ENCODE measurements around the gene NEBL.

The NEBL gene

DNA sequence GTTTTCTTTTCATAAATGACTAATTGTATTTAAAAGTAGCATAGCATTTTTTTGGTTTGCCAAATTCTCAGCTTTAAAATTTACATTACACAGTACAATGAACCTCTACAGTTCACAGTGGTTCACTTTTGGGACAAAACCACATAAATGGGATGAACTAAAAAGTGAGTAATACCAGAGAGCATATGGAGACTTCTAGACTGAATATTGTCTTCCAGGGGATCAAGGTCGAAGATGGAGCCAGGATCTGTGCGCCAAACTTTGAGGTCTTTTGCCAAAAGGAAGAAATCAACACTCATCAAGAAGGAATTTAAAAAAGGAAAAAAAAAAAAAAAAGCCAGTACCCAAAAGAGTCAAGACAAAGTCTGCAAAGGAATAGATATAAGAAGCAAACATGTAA, 87.5 kb downstream of the NEBL start:
- Mint-ChIP-seq H3K9me3 (no peaks in the 10 kb centered on the region), H3K36me3 (ENCODE audit: low read depth) (no peaks in the 10 kb centered on the region), H3K4me1 (no peaks in the 10 kb centered on the region)

GRCh38 chr10:20806487-20806886, 90.6 kb downstream of the NEBL start:
- no peaks in the 10 kb centered on the region for H3K4me1 Mint-ChIP-seq
- no peak overlapping the region for H3K27ac Mint-ChIP-seq
- no peak for DNase-seq
- no peak for ATAC-seq
- H3K27me3 Mint-ChIP-seq, result no peaks in the 10 kb centered on the region
- no peaks in the 10 kb centered on the region for H3K36me3 Mint-ChIP-seq (ENCODE audit: low read depth)
- no peak overlapping the region for H3K4me3 Mint-ChIP-seq
- no peaks in the 10 kb centered on the region for H3K9me3 Mint-ChIP-seq

More for the DNA sequence above, 87.5 kb downstream of the NEBL start:
- Mint-ChIP-seq H3K4me3 (no peak overlapping the region), H3K27me3 (no peaks in the 10 kb centered on the region), H3K27ac (no peak overlapping the region)
- no peak for ATAC-seq
- DNase-seq, result no peak

- DNase-seq (no peak), ATAC-seq (no peak)
- H3K9me3 Mint-ChIP-seq, result no peaks in the 10 kb centered on the region
- no peak overlapping the region for H3K4me3 Mint-ChIP-seq
- H3K27me3 Mint-ChIP-seq, result no peaks in the 10 kb centered on the region
- no peaks in the 10 kb centered on the region for H3K36me3 Mint-ChIP-seq (ENCODE audit: low read depth)
- H3K27ac Mint-ChIP-seq, result no peak overlapping the region
- H3K4me1 Mint-ChIP-seq, result no peaks in the 10 kb centered on the region
Observed at GRCh38 chr10:20797290-20797689, 99.8 kb downstream of the NEBL start.

- Mint-ChIP-seq H3K4me3 (no peak overlapping the region), H3K36me3 (ENCODE audit: low read depth) (no peaks in the 10 kb centered on the region), H3K9me3 (no peaks in the 10 kb centered on the region), H3K27ac (no peak overlapping the region), H3K27me3 (no peaks in the 10 kb centered on the region), H3K4me1 (no peaks in the 10 kb centered on the region)
- no peak for DNase-seq
- ATAC-seq, result no peak
Observed at GRCh38 chr10:20795391-20795790, 101.7 kb downstream of the NEBL start.

DNA sequence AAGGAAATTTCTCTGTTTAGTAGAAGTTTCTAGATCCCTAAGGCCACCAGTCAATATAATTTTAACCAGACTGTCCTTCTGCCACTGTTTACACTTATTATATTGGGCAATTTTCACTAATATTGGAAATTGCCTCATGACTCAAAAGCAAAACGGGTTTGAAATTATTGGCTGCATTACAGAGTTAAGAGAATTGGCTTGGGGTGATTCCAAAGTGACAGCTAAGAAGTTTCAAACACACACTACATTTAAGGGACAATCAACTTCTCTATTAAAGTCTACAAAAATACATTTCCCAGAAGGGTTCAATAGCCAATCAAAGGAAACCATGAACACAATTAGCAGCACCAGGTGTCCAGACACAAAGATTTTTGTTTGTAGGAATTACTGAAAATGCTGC, 111.9 kb downstream of the NEBL start:
- H3K27me3 Mint-ChIP-seq, result peaks cover 2% of the 10 kb centered on the region

GRCh38 chr10:20778008-20778757, 118.9 kb downstream of the NEBL start:
- H3K36me3 Mint-ChIP-seq (ENCODE audit: low read depth), result no peaks in the 10 kb centered on the region
- H3K4me3 Mint-ChIP-seq, result no peak overlapping the region
- H3K27me3 Mint-ChIP-seq, result no peaks in the 10 kb centered on the region
- H3K27ac Mint-ChIP-seq, result no peak overlapping the region
- H3K9me3 Mint-ChIP-seq, result peaks cover 4% of the 10 kb centered on the region
- ATAC-seq, result no peak
- H3K4me1 Mint-ChIP-seq, result no peaks in the 10 kb centered on the region
- DNase-seq, result no peak

More for the DNA sequence above, 111.9 kb downstream of the NEBL start:
- H3K4me3 Mint-ChIP-seq, result no peak overlapping the region
- ATAC-seq (no peak), DNase-seq (no peak)
- no peaks in the 10 kb centered on the region for H3K9me3 Mint-ChIP-seq
- no peaks in the 10 kb centered on the region for H3K36me3 Mint-ChIP-seq (ENCODE audit: low read depth)
- H3K27ac Mint-ChIP-seq, result no peak overlapping the region
- H3K4me1 Mint-ChIP-seq, result no peaks in the 10 kb centered on the region

DNA sequence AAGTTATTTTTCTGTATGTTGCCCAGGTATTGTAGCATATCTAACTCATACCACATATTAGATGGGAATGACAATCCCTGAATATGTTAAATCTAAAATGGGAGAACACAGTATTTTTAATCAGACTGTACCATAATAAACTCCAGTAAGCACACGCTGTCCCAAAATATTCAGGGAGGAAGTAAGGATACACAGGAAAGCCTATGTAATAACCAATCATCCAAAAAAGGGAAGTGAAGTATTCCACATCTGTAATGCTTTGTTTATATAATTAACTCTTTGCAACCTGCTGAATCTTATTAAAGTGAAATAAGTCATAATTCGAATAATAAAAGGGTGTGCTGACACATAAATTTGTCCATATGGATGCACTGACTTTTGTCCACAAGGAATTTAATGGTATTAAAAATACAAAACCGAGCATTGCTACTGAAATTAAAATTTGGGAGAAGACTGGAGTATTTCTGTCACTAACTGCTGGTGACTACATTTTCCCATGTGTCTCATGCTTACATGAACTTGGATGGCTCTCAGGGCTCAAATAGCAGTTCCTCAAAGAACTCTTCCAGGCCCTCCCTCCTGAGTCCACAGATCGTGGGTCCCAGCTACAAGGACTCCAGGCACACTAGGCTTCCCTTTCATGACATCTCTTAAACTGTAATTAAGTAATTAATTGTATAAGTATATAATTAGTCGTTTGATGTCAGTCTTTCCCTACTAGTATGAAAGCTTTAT, 120.6 kb downstream of the NEBL start:
- H3K36me3 Mint-ChIP-seq (ENCODE audit: low read depth), result no peaks in the 10 kb centered on the region

DNA sequence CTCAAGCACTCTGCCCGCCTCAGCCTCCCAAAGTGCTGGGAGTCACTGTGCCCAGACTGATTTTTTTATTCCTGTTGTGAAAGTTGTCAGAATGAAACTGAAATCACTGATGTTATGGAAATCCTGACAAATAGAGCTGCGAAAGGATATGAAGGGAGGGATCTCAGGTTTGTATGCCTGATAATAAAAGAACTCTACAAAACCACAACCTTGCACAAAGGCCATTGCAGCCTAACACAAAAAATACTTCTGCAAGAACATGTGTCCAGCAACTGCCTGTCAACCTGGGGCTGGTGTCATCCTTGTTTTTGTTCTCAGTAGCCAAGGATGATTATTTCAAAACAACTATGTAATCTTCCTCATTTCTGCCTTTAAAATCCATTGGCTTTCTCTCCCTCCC, 126.1 kb downstream of the NEBL start:
- Mint-ChIP-seq H3K4me1 (no peaks in the 10 kb centered on the region), H3K9me3 (no peaks in the 10 kb centered on the region), H3K36me3 (ENCODE audit: low read depth) (no peaks in the 10 kb centered on the region), H3K27ac (no peak overlapping the region), H3K4me3 (no peak overlapping the region), H3K27me3 (no peaks in the 10 kb centered on the region)
- no peak for DNase-seq
- ATAC-seq, result no peak

More for the DNA sequence above, 120.6 kb downstream of the NEBL start:
- Mint-ChIP-seq H3K9me3 (peaks cover 4% of the 10 kb centered on the region), H3K4me1 (no peaks in the 10 kb centered on the region), H3K27me3 (no peaks in the 10 kb centered on the region), H3K4me3 (no peak overlapping the region), H3K27ac (no peak overlapping the region)
- ATAC-seq (no peak), DNase-seq (no peak)

DNA sequence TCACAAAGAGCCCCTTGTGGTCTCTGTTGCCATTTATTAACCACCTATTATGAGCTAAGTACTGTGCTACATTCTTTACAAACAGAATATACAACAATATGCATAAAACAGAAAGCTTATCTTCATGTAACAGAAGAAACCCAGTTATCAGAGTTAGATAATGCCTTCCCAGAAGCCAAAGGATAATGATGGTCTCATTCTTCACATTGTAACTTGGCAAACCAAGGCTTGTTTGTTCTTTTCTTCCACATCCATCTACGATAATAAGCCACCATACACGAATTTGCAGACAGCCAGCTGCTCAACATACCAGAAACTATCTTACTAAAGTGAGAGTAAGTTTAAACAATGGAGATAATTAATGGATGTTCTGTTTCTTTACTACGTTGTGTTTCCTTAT, 127.6 kb downstream of the NEBL start:
- no peak overlapping the region for H3K27ac Mint-ChIP-seq
- no peaks in the 10 kb centered on the region for H3K36me3 Mint-ChIP-seq (ENCODE audit: low read depth)
- no peak overlapping the region for H3K4me3 Mint-ChIP-seq
- ATAC-seq (no peak), DNase-seq (no peak)
- H3K27me3 Mint-ChIP-seq, result no peaks in the 10 kb centered on the region
- no peaks in the 10 kb centered on the region for H3K4me1 Mint-ChIP-seq
- H3K9me3 Mint-ChIP-seq, result no peaks in the 10 kb centered on the region

GRCh38 chr10:20768843-20769242, 128.3 kb downstream of the NEBL start:
- ATAC-seq, result no peak
- no peak for DNase-seq
- Mint-ChIP-seq H3K27me3 (no peaks in the 10 kb centered on the region), H3K4me3 (no peak overlapping the region), H3K36me3 (ENCODE audit: low read depth) (no peaks in the 10 kb centered on the region), H3K4me1 (no peaks in the 10 kb centered on the region), H3K9me3 (no peaks in the 10 kb centered on the region), H3K27ac (no peak overlapping the region)

GRCh38 chr10:20767028-20767427, 130.1 kb downstream of the NEBL start:
- Mint-ChIP-seq H3K4me1 (no peaks in the 10 kb centered on the region), H3K9me3 (no peaks in the 10 kb centered on the region), H3K4me3 (no peak overlapping the region), H3K27ac (no peak overlapping the region), H3K36me3 (ENCODE audit: low read depth) (no peaks in the 10 kb centered on the region), H3K27me3 (no peaks in the 10 kb centered on the region)
- ATAC-seq (no peak), DNase-seq (no peak)

DNA sequence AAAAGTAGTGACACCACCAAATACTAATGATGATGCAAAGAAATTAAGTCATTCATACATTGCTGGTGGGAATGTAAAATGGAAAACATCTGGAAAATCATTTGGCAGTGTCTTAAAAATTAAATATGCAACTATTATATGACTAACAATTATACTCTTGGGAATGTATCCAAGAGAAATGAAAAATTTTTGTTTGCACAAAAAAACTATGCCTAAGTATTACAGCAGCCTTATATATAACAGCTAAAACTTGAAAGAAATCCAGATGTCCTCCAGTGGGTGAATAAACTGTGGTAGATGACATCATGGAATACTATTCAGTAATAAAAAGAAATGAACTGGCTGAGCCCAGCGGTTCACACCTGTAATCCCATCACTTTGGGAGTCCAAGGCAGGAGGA, 132.0 kb downstream of the NEBL start:
- DNase-seq (no peak), ATAC-seq (no peak)
- no peak overlapping the region for H3K27ac Mint-ChIP-seq
- no peaks in the 10 kb centered on the region for H3K27me3 Mint-ChIP-seq
- H3K36me3 Mint-ChIP-seq (ENCODE audit: low read depth), result no peaks in the 10 kb centered on the region
- no peak overlapping the region for H3K4me3 Mint-ChIP-seq
- H3K9me3 Mint-ChIP-seq, result no peaks in the 10 kb centered on the region
- H3K4me1 Mint-ChIP-seq, result no peaks in the 10 kb centered on the region

DNA sequence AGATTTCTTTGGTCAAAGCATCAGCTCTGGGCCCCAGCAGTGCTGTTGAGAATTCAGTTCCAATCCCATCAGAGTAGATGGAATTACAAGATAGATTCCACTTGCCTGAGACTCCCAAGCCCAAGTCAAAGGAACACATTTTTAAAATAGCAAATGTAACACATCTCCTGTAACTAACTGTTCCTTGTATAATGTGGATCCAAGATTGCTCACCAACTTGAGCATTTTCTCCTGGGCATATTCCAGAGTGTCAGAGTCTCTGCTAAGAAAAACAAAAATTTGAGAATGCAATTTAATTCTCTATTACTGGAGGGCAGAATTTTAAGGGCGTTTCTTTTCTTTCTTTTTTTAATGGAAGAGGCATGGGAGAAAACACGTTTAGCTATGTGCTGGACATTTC, 136.7 kb downstream of the NEBL start:
- no peak overlapping the region for H3K4me3 Mint-ChIP-seq
- no peaks in the 10 kb centered on the region for H3K36me3 Mint-ChIP-seq (ENCODE audit: low read depth)
- H3K4me1 Mint-ChIP-seq, result no peaks in the 10 kb centered on the region
- DNase-seq (no peak), ATAC-seq (no peak)
- H3K27ac Mint-ChIP-seq, result no peak overlapping the region
- H3K9me3 Mint-ChIP-seq, result peaks cover 9% of the 10 kb centered on the region
- H3K27me3 Mint-ChIP-seq, result no peaks in the 10 kb centered on the region

GRCh38 chr10:20748551-20748950, 148.6 kb downstream of the NEBL start:
- ATAC-seq, result no peak

DNA sequence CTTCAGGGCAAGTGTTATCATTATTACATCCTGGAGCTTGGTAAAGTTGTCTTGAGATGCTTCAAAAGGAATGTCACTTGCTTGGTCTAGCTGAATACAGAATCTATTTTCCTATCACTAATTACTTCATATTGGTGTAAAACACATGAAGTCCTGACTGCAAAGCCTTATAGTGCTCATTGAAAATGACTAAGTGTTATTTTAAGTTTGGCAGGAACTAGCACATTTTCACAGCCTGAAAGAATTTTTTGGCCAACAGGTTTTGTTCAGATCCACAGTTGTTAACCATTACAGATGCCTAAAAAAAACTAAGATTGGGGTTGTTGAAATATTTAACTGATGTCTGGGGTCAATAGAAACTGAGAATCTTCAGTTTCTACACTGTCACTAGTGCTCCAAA, 149.3 kb downstream of the NEBL start:
- no peak overlapping the region for H3K27ac Mint-ChIP-seq
- H3K9me3 Mint-ChIP-seq, result peaks cover 28% of the 10 kb centered on the region
- no peak for DNase-seq
- H3K4me3 Mint-ChIP-seq, result no peak overlapping the region
- H3K36me3 Mint-ChIP-seq (ENCODE audit: low read depth), result no peaks in the 10 kb centered on the region
- H3K4me1 Mint-ChIP-seq, result no peaks in the 10 kb centered on the region
- no peak for ATAC-seq
- no peaks in the 10 kb centered on the region for H3K27me3 Mint-ChIP-seq

More at GRCh38 chr10:20748551-20748950, 148.6 kb downstream of the NEBL start:
- H3K27me3 Mint-ChIP-seq, result no peaks in the 10 kb centered on the region
- H3K4me1 Mint-ChIP-seq, result no peaks in the 10 kb centered on the region
- H3K36me3 Mint-ChIP-seq (ENCODE audit: low read depth), result no peaks in the 10 kb centered on the region
- no peak overlapping the region for H3K27ac Mint-ChIP-seq
- no peak overlapping the region for H3K4me3 Mint-ChIP-seq
- DNase-seq, result no peak
- peaks cover 28% of the 10 kb centered on the region for H3K9me3 Mint-ChIP-seq

Data from activated naive CD8-positive, alpha-beta T cell treated with anti-CD3 and anti-CD28 coated beads, Interleukin-2, amount 50 U/mL, for 24 hours (primary cell).